Neural cell (in vitro differentiated cells): Measurements from ENCODE around the gene GNAQ. TPM values are rescaled to one million over a fixed set of nuclear protein-coding genes. Genes with fewer than 3 reads are reported as not detected.

Source experiments
- H2AFZ ChIP-seq: fragments of 200-600, 300-800 bp; sonication (generic), shearing (Covaris generic); 2 replicates; pipeline ENCODE4 v1.6.0; 2014; ENCODE audit warnings: low read depth, mild to moderate bottlenecking, antibody characterized with exemption, low read length, moderate library complexity
- H3F3A ChIP-seq: fragments of 200-600 bp; shearing (Covaris generic); 2 replicates; pipeline ENCODE4 v1.6.1; 2016; ENCODE audit warnings: mild to moderate bottlenecking, moderate library complexity, mixed read lengths, antibody characterized with exemption, low read length; ENCODE audit not compliant: insufficient read depth, poor library complexity, severe bottlenecking
- H3K27ac ChIP-seq: fragments of 200-600, 300-800 bp; sonication (generic), shearing (Covaris generic); 2 replicates; pipeline ENCODE4 v1.5.1; 2014; ENCODE audit warnings: mild to moderate bottlenecking, low read length, moderate library complexity
- H3K27me3 ChIP-seq: fragments of 300-800, 200-600 bp; sonication (generic), shearing (Covaris generic); 2 replicates; pipeline ENCODE4 v1.6.0; 2014; ENCODE audit warnings: mild to moderate bottlenecking, low read depth, low read length, moderate library complexity; ENCODE audit not compliant: insufficient read depth
- H3K36me3 ChIP-seq: fragments of 300-800, 200-600 bp; sonication (generic), shearing (Covaris generic); 2 replicates; pipeline ENCODE4 v1.5.1; 2014; ENCODE audit warnings: mild to moderate bottlenecking, antibody characterized with exemption, low read length, moderate library complexity; ENCODE audit not compliant: insufficient read depth
- H3K4me2 ChIP-seq: fragments of 300-800, 200-600 bp; sonication (generic), shearing (Covaris generic); 2 replicates; pipeline ENCODE4 v1.6.0; 2014; ENCODE audit warnings: mild to moderate bottlenecking, low read length
- H3K4me3 ChIP-seq: fragments of 300-800, 200-600 bp; sonication (generic), shearing (Covaris generic); 2 replicates; pipeline ENCODE4 v1.5.1; 2014; ENCODE audit warnings: mild to moderate bottlenecking, low read length, moderate library complexity
- H3K79me2 ChIP-seq: fragments of 200-600 bp; shearing (Covaris generic); replicated peaks from 2 replicates; pipeline ENCODE4 v1.6.0; 2014; ENCODE audit warnings: mild to moderate bottlenecking, low read length, moderate library complexity; ENCODE audit not compliant: insufficient read depth
- H3K9ac ChIP-seq: fragments of 300-800, 200-600 bp; sonication (generic), shearing (Covaris generic); 2 replicates; pipeline ENCODE4 v1.6.1; 2016; ENCODE audit warnings: mild to moderate bottlenecking, low read length, mixed read lengths
- H3K9me2 ChIP-seq: fragments of 200-600 bp; shearing (Covaris generic); 2 replicates; pipeline ENCODE4 v1.6.1; 2016; ENCODE audit warnings: mild to moderate bottlenecking, low read length, mixed read lengths; ENCODE audit not compliant: insufficient read depth
- H3K9me3 ChIP-seq: fragments of 200-600, 300-800 bp; sonication (generic), shearing (Covaris generic); 2 replicates; pipeline ENCODE4 v1.6.1; 2016; ENCODE audit warnings: mild to moderate bottlenecking, mixed run types, low read length, moderate library complexity, mixed read lengths
- H4K20me1 ChIP-seq: fragments of 200-600 bp; shearing (Covaris generic); 2 replicates; pipeline ENCODE4 v1.6.1; 2016; ENCODE audit warnings: mild to moderate bottlenecking, mixed run types; ENCODE audit not compliant: insufficient read depth
- EP300 ChIP-seq: fragments of 450-650 bp; conservative IDR thresholded peaks from 2 replicates; pipeline ENCODE4 v1.6.1; 2014; ENCODE audit warnings: antibody characterized with exemption, mild to moderate bottlenecking, moderate library complexity; ENCODE audit not compliant: poor library complexity, severe bottlenecking
- EZH2 ChIP-seq: fragments of 200-600, 300-800 bp; shearing (Covaris generic), sonication (generic); IDR thresholded peaks from 2 replicates; pipeline ENCODE4 v1.6.1; 2014; ENCODE audit warnings: antibody characterized with exemption, low read length, borderline replicate concordance, mild to moderate bottlenecking; ENCODE audit not compliant: insufficient read depth, poor library complexity, severe bottlenecking
- MXI1 ChIP-seq: fragments of 450-650 bp; conservative IDR thresholded peaks from 2 replicates; pipeline ENCODE4 v1.6.1; 2014; ENCODE audit warnings: antibody characterized with exemption, mild to moderate bottlenecking; ENCODE audit not compliant: poor library complexity, severe bottlenecking
- POLR2AphosphoS5 ChIP-seq: IDR thresholded peaks from 2 replicates; pipeline ENCODE4 v1.6.1; 2012
- RAD21 ChIP-seq: fragments of 450-650 bp; conservative IDR thresholded peaks from 2 replicates; pipeline ENCODE4 v1.6.1; 2014; ENCODE audit warnings: antibody characterized with exemption, mild to moderate bottlenecking, moderate library complexity
- SMC3 ChIP-seq: fragments of 450-650 bp; conservative IDR thresholded peaks from 2 replicates; pipeline ENCODE4 v1.6.1; 2014; ENCODE audit warnings: antibody characterized with exemption, mild to moderate bottlenecking, moderate library complexity; ENCODE audit not compliant: poor library complexity
- TAF1 ChIP-seq: IDR thresholded peaks from 2 replicates; pipeline ENCODE4 v1.6.1; 2012; ENCODE audit warnings: low read depth
- polyA minus RNA-seq: library from RNA; depleted of rRNA, polyadenylated mRNA; stranded (reverse); fragments of >200 nt; gene quantifications from 2 replicates; pipeline ENCODE4 v1.2.3, GENCODE V29; 2014
- polyA plus RNA-seq: library from polyadenylated mRNA; depleted of rRNA; stranded (reverse); fragments of >200 nt; gene quantifications from 2 replicates; pipeline ENCODE4 v1.2.3, GENCODE V29; 2014
- TF ChIP-seq, protein P1 (sequence below): fragments of 450-650 bp; IDR thresholded peaks from 2 replicates; pipeline ENCODE4 v1.5.1; 2014; ENCODE audit warnings: antibody characterized with exemption, mild to moderate bottlenecking, moderate library complexity; ENCODE audit not compliant: poor library complexity, severe bottlenecking
- TF ChIP-seq, protein P2 (sequence below): IDR thresholded peaks from 2 replicates; pipeline ENCODE4 v1.6.1; 2012; ENCODE audit warnings: borderline replicate concordance

Gene GNAQ
- polyA plus RNA-seq (74.2 and 86.7 TPM in 2 replicates), polyA minus RNA-seq (159 and 188 TPM in 2 replicates)

DNA sequence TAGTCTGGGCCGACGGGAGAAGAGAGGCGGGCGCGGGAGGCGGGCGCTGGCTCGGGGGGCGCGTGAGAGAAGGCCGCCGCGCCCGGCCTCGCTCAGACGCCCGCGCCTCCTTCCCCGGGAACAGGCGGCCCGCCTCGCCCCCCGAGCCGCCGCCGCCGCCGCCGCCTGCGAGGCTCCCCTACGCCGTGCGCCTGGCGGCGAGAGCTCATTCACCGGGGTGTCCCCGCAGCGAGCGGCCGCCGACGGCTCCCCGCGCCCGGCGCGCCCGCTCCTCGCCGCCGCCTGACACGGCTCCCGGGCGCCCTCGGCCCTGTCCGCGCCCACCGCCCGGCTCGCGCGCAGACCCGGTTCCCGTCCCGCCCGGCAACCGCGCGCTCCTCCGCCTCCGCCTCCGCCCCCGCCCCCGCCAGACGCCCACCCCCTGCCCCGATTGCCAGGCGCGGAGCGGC lies at the start of gene GNAQ:
TSS of gene GNAQ (minus strand) at position 368 of the 449 bp plus-strand sequence. CDS start 576 bp downstream, outside the sequence.
- H3K9me3 ChIP-seq = no peaks in the 10 kb centered on the region
- no peaks in the 10 kb centered on the region for H3K36me3 ChIP-seq
- peaks cover 8% of the 10 kb centered on the region for H4K20me1 ChIP-seq
- peak within 1 kb of the TSS; percentile 92 for H3K9ac ChIP-seq
- peaks cover 6% of the 10 kb centered on the region for H3F3A ChIP-seq
- peak within 1 kb of the TSS; percentile 31 for H2AFZ ChIP-seq
- H3K79me2 ChIP-seq = peaks cover 42% of the 10 kb centered on the region
- TF ChIP-seq TAF1 = no peak
- TF ChIP-seq EP300 = no peak
- no peak for TF ChIP-seq RAD21
- TF ChIP-seq POLR2AphosphoS5 = no peak
- TF ChIP-seq SMC3 = no peak
- TF ChIP-seq, protein P1, sequence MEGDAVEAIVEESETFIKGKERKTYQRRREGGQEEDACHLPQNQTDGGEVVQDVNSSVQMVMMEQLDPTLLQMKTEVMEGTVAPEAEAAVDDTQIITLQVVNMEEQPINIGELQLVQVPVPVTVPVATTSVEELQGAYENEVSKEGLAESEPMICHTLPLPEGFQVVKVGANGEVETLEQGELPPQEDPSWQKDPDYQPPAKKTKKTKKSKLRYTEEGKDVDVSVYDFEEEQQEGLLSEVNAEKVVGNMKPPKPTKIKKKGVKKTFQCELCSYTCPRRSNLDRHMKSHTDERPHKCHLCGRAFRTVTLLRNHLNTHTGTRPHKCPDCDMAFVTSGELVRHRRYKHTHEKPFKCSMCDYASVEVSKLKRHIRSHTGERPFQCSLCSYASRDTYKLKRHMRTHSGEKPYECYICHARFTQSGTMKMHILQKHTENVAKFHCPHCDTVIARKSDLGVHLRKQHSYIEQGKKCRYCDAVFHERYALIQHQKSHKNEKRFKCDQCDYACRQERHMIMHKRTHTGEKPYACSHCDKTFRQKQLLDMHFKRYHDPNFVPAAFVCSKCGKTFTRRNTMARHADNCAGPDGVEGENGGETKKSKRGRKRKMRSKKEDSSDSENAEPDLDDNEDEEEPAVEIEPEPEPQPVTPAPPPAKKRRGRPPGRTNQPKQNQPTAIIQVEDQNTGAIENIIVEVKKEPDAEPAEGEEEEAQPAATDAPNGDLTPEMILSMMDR = no peak
- no peak for TF ChIP-seq MXI1
- TF ChIP-seq, protein P2, sequence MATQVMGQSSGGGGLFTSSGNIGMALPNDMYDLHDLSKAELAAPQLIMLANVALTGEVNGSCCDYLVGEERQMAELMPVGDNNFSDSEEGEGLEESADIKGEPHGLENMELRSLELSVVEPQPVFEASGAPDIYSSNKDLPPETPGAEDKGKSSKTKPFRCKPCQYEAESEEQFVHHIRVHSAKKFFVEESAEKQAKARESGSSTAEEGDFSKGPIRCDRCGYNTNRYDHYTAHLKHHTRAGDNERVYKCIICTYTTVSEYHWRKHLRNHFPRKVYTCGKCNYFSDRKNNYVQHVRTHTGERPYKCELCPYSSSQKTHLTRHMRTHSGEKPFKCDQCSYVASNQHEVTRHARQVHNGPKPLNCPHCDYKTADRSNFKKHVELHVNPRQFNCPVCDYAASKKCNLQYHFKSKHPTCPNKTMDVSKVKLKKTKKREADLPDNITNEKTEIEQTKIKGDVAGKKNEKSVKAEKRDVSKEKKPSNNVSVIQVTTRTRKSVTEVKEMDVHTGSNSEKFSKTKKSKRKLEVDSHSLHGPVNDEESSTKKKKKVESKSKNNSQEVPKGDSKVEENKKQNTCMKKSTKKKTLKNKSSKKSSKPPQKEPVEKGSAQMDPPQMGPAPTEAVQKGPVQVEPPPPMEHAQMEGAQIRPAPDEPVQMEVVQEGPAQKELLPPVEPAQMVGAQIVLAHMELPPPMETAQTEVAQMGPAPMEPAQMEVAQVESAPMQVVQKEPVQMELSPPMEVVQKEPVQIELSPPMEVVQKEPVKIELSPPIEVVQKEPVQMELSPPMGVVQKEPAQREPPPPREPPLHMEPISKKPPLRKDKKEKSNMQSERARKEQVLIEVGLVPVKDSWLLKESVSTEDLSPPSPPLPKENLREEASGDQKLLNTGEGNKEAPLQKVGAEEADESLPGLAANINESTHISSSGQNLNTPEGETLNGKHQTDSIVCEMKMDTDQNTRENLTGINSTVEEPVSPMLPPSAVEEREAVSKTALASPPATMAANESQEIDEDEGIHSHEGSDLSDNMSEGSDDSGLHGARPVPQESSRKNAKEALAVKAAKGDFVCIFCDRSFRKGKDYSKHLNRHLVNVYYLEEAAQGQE = no peak
- TF ChIP-seq EZH2 = no peak
- H3K9me2 ChIP-seq = no peaks in the 10 kb centered on the region
- peak within 1 kb of the TSS; percentile 91 for H3K27ac ChIP-seq
- peak within 1 kb of the TSS; percentile 60 for H3K4me2 ChIP-seq
- peak within 1 kb of the TSS; percentile 91 for H3K4me3 ChIP-seq
- no peaks in the 10 kb centered on the region for H3K27me3 ChIP-seq

DNA sequence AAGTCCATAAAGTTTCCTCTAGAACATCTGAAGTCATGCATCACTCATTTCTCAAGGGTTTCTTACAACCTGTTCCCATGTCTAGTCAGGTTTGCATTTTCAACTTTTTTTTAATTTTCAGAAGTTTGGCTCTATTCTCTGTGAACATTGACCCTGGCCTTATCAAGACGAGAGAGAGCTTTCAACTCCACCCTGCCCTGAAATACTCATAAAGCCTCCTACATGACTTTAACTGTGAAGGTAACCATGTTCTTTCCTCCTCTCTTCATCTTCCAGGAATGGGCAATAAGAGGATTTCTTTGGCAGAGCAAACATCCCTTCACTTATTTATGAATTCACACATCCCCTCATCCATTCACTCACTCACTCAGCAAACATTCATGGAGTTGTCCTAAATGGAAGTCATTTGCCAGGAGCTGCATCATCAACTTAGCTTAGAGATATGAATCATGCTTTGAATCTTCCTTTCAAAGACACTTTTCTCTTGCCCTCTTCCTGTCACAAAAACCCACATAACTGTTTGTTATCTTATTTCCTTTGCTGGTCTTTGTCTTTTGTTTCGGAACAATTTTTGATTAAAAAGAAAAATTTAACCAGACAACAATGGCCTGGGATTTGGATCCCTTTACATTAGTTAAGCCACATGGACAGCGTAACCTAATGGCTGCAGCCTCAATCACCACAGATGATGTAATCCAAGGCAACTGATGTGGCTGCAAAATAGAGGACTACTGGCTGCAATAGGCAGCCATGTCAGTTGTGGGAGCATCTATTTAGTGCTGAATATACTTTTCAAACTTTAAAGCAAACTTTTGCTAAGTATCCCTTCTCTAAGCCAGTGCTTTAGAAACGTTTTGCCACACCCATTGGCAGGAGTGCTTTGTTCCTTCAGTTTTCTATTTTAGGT lies 43.0 kb upstream of the GNAQ start:
- TF ChIP-seq SMC3 (no peak), TAF1 (no peak), RAD21 (no peak), POLR2AphosphoS5 (no peak), EP300 (no peak), MXI1 (no peak), EZH2 (no peak)
- TF ChIP-seq, protein P1 = no peak
- TF ChIP-seq, protein P2 = no peak
- Histone ChIP-seq H3K27me3 (no peaks in the 10 kb centered on the region), H3K9me2 (no peaks in the 10 kb centered on the region), H3K36me3 (no peaks in the 10 kb centered on the region), H4K20me1 (no peaks in the 10 kb centered on the region), H3K9ac (no peak overlapping the region), H2AFZ (no peak overlapping the region), H3F3A (no peaks in the 10 kb centered on the region), H3K9me3 (no peaks in the 10 kb centered on the region), H3K4me3 (no peak overlapping the region), H3K79me2 (no peaks in the 10 kb centered on the region), H3K27ac (no peak overlapping the region), H3K4me2 (no peak overlapping the region)
